AG10803 (cell line): ENCODE data around the gene RAPGEF1.
"Not testable (repeated sequence)": the region's sequence is repeated elsewhere in the genome, so short reads cannot be mapped to it uniquely, and the experiment has no call there.

Experiments used
- DNase-seq: peaks from one replicate; pipeline ENCODE4 v3.0.0; 2010; ENCODE audit warnings: low read depth
- H3K4me3 ChIP-seq: 2 replicates; pipeline ENCODE4 v1.5.1; 2011; ENCODE audit warnings: mild to moderate bottlenecking, low read length, control low read depth
- TF ChIP-seq, protein P1 (sequence below): conservative IDR thresholded peaks from 2 replicates; pipeline ENCODE4 v1.5.1; 2011; ENCODE audit warnings: mild to moderate bottlenecking, low read length, control low read depth, inconsistent platforms

The RAPGEF1 gene

DNA sequence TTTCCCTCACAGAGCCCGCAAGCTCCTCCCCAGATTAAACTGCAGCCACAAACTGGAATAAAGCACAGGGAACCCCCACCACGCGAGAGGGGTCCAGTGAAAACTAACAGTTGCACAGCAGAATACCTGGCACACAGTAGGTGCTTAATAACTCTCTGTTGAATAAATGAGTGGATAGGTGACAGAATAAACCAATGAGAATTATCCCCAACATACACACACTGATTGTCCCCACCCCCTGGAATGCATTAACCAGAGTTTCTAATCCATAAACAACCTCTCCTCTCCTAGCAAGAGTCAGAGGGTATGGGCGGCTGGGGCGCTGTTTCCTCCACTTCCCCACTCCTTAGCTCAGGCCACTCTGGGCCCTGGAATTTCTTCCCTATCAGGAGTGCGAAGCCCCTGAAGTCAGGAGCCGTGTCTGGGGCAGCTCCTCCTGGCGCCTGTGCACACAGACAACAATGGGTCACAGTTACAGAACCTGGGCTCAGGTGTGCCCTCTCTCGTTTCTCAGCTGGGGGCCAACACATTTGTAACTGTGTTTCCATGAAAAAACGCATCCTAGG is 27.6 kb downstream of the RAPGEF1 start:
- TF ChIP-seq, protein P1, sequence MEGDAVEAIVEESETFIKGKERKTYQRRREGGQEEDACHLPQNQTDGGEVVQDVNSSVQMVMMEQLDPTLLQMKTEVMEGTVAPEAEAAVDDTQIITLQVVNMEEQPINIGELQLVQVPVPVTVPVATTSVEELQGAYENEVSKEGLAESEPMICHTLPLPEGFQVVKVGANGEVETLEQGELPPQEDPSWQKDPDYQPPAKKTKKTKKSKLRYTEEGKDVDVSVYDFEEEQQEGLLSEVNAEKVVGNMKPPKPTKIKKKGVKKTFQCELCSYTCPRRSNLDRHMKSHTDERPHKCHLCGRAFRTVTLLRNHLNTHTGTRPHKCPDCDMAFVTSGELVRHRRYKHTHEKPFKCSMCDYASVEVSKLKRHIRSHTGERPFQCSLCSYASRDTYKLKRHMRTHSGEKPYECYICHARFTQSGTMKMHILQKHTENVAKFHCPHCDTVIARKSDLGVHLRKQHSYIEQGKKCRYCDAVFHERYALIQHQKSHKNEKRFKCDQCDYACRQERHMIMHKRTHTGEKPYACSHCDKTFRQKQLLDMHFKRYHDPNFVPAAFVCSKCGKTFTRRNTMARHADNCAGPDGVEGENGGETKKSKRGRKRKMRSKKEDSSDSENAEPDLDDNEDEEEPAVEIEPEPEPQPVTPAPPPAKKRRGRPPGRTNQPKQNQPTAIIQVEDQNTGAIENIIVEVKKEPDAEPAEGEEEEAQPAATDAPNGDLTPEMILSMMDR, result no peak
- no peak for DNase-seq

DNA sequence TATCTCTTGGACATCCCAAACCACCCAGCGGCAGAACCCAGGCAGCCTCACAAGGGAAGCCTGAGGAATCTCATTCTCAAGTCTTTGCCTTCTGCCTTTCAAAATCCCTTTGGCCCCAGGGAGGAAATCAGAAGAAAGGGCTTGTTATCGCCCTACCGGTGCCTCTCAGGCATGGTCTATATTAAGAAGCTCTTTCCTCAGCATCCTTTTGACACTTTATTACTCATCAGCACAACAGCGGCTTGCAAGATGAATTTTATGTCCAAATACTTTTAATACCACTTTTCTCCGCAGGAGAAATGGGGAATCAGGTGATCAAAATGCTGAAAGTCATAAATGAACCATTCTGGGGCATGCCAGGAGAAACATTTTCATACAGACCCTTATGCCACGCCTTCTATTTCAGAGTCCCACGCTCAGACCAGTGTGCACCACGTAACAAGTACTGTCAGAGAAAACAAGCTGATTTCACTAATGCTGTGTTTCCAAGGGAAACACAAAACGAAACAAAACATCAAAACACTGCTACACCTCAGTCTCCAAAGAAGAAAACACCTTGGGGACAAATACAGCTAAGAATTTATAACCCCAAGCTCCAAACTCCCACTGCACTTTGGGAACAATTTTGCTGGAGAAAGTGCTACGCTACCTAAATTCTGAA is 30.0 kb downstream of the RAPGEF1 start:
- H3K4me3 ChIP-seq, result no peak overlapping the region
- TF ChIP-seq, protein P1, result 0 out of 2 replicates have a peak, but pooled peaks have one; percentile 1
- DNase-seq, result peak; percentile 50

More for the DNA sequence above, 27.6 kb downstream of the RAPGEF1 start:
- H3K4me3 ChIP-seq, result no peak overlapping the region

DNA sequence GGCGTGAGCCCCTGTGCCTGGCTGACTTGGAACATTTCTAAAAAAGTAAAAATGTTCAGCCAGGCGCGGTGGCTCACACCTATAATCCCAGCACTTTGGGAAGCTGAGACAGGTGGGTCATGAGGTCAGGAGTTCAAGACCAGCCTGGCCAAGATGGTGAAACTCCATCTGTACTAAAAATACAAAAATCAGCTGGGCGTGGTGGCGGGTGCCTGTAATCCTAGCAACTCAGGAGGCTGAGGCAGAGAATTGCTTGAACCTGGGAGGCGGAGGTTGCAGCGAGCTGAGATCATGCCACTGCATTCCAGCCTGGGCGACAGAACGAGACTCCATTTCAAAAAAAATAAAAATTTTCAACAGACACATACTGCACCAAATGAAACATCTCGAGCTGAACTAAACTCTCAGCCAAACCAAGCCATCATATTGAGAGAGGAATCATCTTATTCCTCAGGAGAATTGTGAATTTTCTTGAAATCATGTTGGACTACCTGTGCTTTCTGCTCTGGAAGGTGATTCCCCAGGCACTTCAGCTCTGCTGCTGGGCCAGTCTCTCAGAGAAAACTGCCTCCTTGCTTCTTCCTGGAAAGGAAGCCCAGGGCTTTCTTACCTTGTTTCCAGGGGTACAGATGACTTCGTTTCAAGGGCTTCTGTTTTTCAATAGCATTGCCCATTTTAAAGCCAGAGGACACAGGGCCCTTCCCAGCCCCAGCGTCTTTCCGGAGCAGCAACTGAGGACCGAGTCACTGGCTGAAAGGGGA is 30.7 kb downstream of the RAPGEF1 start:
- H3K4me3 ChIP-seq, DNase-seq: not testable (repeated sequence)

DNA sequence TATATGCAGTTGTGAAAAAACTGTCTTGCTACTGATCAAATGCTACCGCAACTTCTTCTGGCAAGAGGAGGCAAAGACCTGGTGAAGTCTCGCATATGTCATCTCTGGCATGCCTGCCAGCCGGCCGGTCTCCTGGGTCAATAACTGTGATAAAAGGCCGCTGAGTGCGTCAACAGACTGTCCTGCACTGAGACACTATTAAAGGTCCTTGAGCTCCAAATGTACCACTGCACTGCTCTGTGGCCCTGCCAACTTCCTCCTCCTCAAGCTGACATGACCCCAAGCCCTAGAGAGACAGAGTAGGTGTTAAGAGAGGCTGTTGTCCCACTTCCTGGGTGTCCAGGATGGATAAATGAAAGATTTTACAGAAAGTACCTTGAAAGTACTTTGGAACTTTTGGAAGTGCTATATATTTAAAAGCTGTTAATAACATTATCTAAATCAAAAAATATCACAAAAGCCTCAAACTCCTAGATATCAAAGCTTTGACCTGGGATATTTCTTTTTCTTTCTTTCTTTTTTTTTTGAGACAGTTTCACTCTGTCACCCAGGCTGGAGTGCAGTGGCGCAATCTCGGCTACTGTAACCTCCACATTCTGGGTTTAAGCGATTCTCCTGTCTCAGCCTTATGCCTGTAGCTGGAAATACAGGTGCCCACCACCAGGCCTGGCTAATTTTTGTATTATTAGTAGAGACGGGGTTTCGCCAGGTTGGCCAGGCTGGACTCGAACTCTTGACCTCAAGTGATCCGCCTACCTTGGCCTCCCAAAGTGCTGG is 31.5 kb downstream of the RAPGEF1 start:
- no peak overlapping the region for H3K4me3 ChIP-seq
- TF ChIP-seq, protein P1, result no peak
- no peak for DNase-seq

DNA sequence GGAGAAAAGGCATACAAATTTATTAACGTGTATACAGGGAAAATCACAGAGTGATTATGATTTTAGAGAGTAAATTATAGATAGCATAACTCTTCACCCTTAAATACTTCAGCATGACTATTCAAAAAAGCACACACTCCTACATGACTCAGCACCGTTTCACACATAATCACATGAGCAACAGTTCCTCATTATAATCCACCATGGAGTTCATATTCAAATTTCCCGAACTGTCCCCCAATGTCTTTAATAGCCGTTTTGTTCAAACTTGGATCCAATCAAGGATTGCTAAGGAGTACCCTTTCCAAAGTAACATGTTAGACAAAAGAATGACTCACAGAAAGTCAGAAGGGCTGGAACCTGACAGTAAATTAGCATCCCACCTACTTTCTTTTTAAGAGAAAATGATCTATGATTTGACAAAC is 32.1 kb downstream of the RAPGEF1 start:
- peak; percentile 78 for DNase-seq
- TF ChIP-seq, protein P1, result no peak
- no peak overlapping the region for H3K4me3 ChIP-seq

DNA sequence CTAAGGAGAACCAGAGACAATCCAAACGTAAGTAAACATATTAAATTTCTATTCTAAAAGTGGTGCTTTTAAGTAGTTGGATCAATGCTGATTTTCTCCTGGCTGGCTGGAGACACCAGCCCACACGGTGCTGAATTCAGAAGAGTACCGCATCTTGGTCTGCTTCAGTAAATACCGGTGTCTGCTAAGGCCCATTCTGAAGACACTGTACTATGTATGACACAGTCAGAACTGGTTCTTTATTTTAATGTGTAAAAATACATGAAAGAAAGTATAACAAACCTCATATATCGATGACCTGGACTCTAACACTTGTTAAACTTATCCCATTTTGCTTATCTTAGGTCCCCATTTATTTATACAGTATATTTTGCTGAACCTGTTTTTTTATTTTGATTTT is 32.8 kb downstream of the RAPGEF1 start:
- TF ChIP-seq, protein P1, result no peak
- DNase-seq, result no peak
- H3K4me3 ChIP-seq, result no peak overlapping the region

DNA sequence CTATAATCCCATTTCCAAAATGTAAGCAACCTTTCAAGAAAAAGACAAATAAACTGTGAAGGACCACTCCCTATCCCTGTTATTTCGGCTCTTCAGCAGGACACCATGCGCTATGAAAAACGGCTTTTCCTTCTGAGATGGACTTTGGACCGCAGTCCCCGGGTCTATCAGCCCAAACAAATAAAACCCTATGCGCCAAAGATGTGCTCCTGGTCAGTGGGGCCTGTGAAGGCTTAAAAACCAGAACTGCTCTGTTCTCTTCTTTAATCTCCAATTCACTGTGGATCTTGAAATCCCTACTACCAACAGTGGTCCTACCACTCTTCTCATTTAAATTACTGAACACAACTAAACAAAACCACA is 33.3 kb downstream of the RAPGEF1 start:
- TF ChIP-seq, protein P1, result no peak
- DNase-seq, result no peak
- H3K4me3 ChIP-seq, result no peak overlapping the region
